ENCODE results near the gene EPN3.

EPN3 gene

GRCh38 chr17:50495918-50496317, 36.6 kb upstream of the EPN3 start:
- no peaks in the 10 kb centered on the region for H3K27me3 ChIP-seq (ENCODE audit: control insufficient read depth, insufficient read depth, low read length, poor library complexity, severe bottlenecking)
- 90 to 96% methylated on average over 8 of the region's 8 CpGs for WGBS, 2 experiments

GRCh38 chr17:50498021-50498874, 34.3 kb upstream of the EPN3 start:
- Histone ChIP-seq H3K36me3 (ENCODE audit: control insufficient read depth, insufficient read depth, low read length) (no peaks in the 10 kb centered on the region), H3K4me3 (ENCODE audit: insufficient read depth, low read depth, low read length) (no peak overlapping the region), H3K27ac (ENCODE audit: insufficient read depth, low read depth, low read length, poor library complexity, severe bottlenecking) (no peak overlapping the region), H3K27me3 (ENCODE audit: control insufficient read depth, insufficient read depth, low read length, poor library complexity, severe bottlenecking) (no peaks in the 10 kb centered on the region), H3K9me3 (ENCODE audit: control insufficient read depth, low read length) (no peaks in the 10 kb centered on the region), H3K4me1 (ENCODE audit: control insufficient read depth, insufficient read depth, low read length) (no peaks in the 10 kb centered on the region)
- WGBS, 2 experiments: 74 to 79% methylated on average over 7 of the region's 7 CpGs

More at GRCh38 chr17:50495918-50496317, 36.6 kb upstream of the EPN3 start:
- Histone ChIP-seq H3K9me3 (ENCODE audit: control insufficient read depth, low read length) (no peaks in the 10 kb centered on the region), H3K27ac (ENCODE audit: insufficient read depth, low read depth, low read length, poor library complexity, severe bottlenecking) (no peak overlapping the region), H3K4me3 (ENCODE audit: insufficient read depth, low read depth, low read length) (no peak overlapping the region), H3K4me1 (ENCODE audit: control insufficient read depth, insufficient read depth, low read length) (no peaks in the 10 kb centered on the region), H3K36me3 (ENCODE audit: control insufficient read depth, insufficient read depth, low read length) (no peaks in the 10 kb centered on the region)

- Histone ChIP-seq H3K27ac (ENCODE audit: insufficient read depth, low read depth, low read length, poor library complexity, severe bottlenecking) (no peak overlapping the region), H3K4me1 (ENCODE audit: control insufficient read depth, insufficient read depth, low read length) (peaks cover 8% of the 10 kb centered on the region), H3K9me3 (ENCODE audit: control insufficient read depth, low read length) (no peaks in the 10 kb centered on the region), H3K27me3 (ENCODE audit: control insufficient read depth, insufficient read depth, low read length, poor library complexity, severe bottlenecking) (no peaks in the 10 kb centered on the region), H3K4me3 (ENCODE audit: insufficient read depth, low read depth, low read length) (no peak overlapping the region), H3K36me3 (ENCODE audit: control insufficient read depth, insufficient read depth, low read length) (no peaks in the 10 kb centered on the region)
These were observed 33.3 kb upstream of the EPN3 start for GRCh38 chr17:50499270-50499669.

- Histone ChIP-seq H3K27ac (ENCODE audit: insufficient read depth, low read depth, low read length, poor library complexity, severe bottlenecking) (no peak overlapping the region), H3K9me3 (ENCODE audit: control insufficient read depth, low read length) (no peaks in the 10 kb centered on the region), H3K4me3 (ENCODE audit: insufficient read depth, low read depth, low read length) (no peak overlapping the region), H3K4me1 (ENCODE audit: control insufficient read depth, insufficient read depth, low read length) (peaks cover 8% of the 10 kb centered on the region), H3K27me3 (ENCODE audit: control insufficient read depth, insufficient read depth, low read length, poor library complexity, severe bottlenecking) (no peaks in the 10 kb centered on the region), H3K36me3 (ENCODE audit: control insufficient read depth, insufficient read depth, low read length) (no peaks in the 10 kb centered on the region)
- WGBS, 2 experiments: 93 to 96% methylated on average over 2 of the region's 2 CpGs
These were observed 32.8 kb upstream of the EPN3 start for GRCh38 chr17:50499721-50500120.

GRCh38 chr17:50501054-50501453, 31.5 kb upstream of the EPN3 start:
- H3K27me3 ChIP-seq (ENCODE audit: control insufficient read depth, insufficient read depth, low read length, poor library complexity, severe bottlenecking): no peaks in the 10 kb centered on the region
- 71 to 77% methylated on average over 4 of the region's 5 CpGs for WGBS, 2 experiments
- H3K27ac ChIP-seq (ENCODE audit: insufficient read depth, low read depth, low read length, poor library complexity, severe bottlenecking): no peak overlapping the region
- H3K4me1 ChIP-seq (ENCODE audit: control insufficient read depth, insufficient read depth, low read length): peaks cover 8% of the 10 kb centered on the region
- H3K36me3 ChIP-seq (ENCODE audit: control insufficient read depth, insufficient read depth, low read length): no peaks in the 10 kb centered on the region
- H3K9me3 ChIP-seq (ENCODE audit: control insufficient read depth, low read length): no peaks in the 10 kb centered on the region
- H3K4me3 ChIP-seq (ENCODE audit: insufficient read depth, low read depth, low read length): no peak overlapping the region

- Histone ChIP-seq H3K27ac (ENCODE audit: insufficient read depth, low read depth, low read length, poor library complexity, severe bottlenecking) (no peak overlapping the region), H3K36me3 (ENCODE audit: control insufficient read depth, insufficient read depth, low read length) (no peaks in the 10 kb centered on the region), H3K9me3 (ENCODE audit: control insufficient read depth, low read length) (no peaks in the 10 kb centered on the region), H3K4me1 (ENCODE audit: control insufficient read depth, insufficient read depth, low read length) (peaks cover 8% of the 10 kb centered on the region), H3K4me3 (ENCODE audit: insufficient read depth, low read depth, low read length) (no peak overlapping the region), H3K27me3 (ENCODE audit: control insufficient read depth, insufficient read depth, low read length, poor library complexity, severe bottlenecking) (no peaks in the 10 kb centered on the region)
- 89 to 92% methylated on average over 9 of the region's 9 CpGs for WGBS, 2 experiments
These were observed 30.1 kb upstream of the EPN3 start for GRCh38 chr17:50502301-50502990.

- no peaks in the 10 kb centered on the region for H3K36me3 ChIP-seq (ENCODE audit: control insufficient read depth, insufficient read depth, low read length)
- H3K4me1 ChIP-seq (ENCODE audit: control insufficient read depth, insufficient read depth, low read length): peaks cover 12% of the 10 kb centered on the region
- no peak overlapping the region for H3K4me3 ChIP-seq (ENCODE audit: insufficient read depth, low read depth, low read length)
- no peaks in the 10 kb centered on the region for H3K9me3 ChIP-seq (ENCODE audit: control insufficient read depth, low read length)
- H3K27me3 ChIP-seq (ENCODE audit: control insufficient read depth, insufficient read depth, low read length, poor library complexity, severe bottlenecking): no peaks in the 10 kb centered on the region
- WGBS, 2 experiments: 85 to 86% methylated on average over 7 of the region's 7 CpGs
- no peak overlapping the region for H3K27ac ChIP-seq (ENCODE audit: insufficient read depth, low read depth, low read length, poor library complexity, severe bottlenecking)
These were observed 26.9 kb upstream of the EPN3 start for GRCh38 chr17:50505591-50506130.

GRCh38 chr17:50506298-50506697, 26.2 kb upstream of the EPN3 start:
- 89% methylated on average over 7 of the region's 7 CpGs for WGBS, 2 experiments
- Histone ChIP-seq H3K36me3 (ENCODE audit: control insufficient read depth, insufficient read depth, low read length) (no peaks in the 10 kb centered on the region), H3K27ac (ENCODE audit: insufficient read depth, low read depth, low read length, poor library complexity, severe bottlenecking) (no peak overlapping the region), H3K9me3 (ENCODE audit: control insufficient read depth, low read length) (no peaks in the 10 kb centered on the region), H3K4me1 (ENCODE audit: control insufficient read depth, insufficient read depth, low read length) (peaks cover 18% of the 10 kb centered on the region), H3K4me3 (ENCODE audit: insufficient read depth, low read depth, low read length) (no peak overlapping the region), H3K27me3 (ENCODE audit: control insufficient read depth, insufficient read depth, low read length, poor library complexity, severe bottlenecking) (no peaks in the 10 kb centered on the region)

- H3K27me3 ChIP-seq (ENCODE audit: control insufficient read depth, insufficient read depth, low read length, poor library complexity, severe bottlenecking): no peaks in the 10 kb centered on the region
- H3K4me3 ChIP-seq (ENCODE audit: insufficient read depth, low read depth, low read length): peak within 1 kb of the TSS; percentile 59
- H3K4me1 ChIP-seq (ENCODE audit: control insufficient read depth, insufficient read depth, low read length): peaks cover 23% of the 10 kb centered on the region
- no peaks in the 10 kb centered on the region for H3K9me3 ChIP-seq (ENCODE audit: control insufficient read depth, low read length)
- WGBS, 2 experiments: 12% methylated on average over 66 of the region's 66 CpGs
- no peaks in the 10 kb centered on the region for H3K36me3 ChIP-seq (ENCODE audit: control insufficient read depth, insufficient read depth, low read length)
- H3K27ac ChIP-seq (ENCODE audit: insufficient read depth, low read depth, low read length, poor library complexity, severe bottlenecking): no peak within 1 kb of the TSS
These were observed 24.5 kb upstream of the EPN3 start, which contains the start of gene MYCBPAP for GRCh38 chr17:50507871-50508572. Gene MYCBPAP (plus strand): TSS chr17:50508439. CDS start chr17:50508675, 236 bp downstream.
